GM21528 (cell line): ENCODE measurements around the gene ZNF385B.

Experiments
- ATAC-seq: cut with Tn5 transposase; IDR thresholded peaks from one replicate; pipeline ENCODE4 v1.9.1; 2021; ENCODE audit warnings: mild to moderate bottlenecking, moderate library complexity; ENCODE audit not compliant: unreplicated experiment, low FRiP score

Gene ZNF385B

DNA sequence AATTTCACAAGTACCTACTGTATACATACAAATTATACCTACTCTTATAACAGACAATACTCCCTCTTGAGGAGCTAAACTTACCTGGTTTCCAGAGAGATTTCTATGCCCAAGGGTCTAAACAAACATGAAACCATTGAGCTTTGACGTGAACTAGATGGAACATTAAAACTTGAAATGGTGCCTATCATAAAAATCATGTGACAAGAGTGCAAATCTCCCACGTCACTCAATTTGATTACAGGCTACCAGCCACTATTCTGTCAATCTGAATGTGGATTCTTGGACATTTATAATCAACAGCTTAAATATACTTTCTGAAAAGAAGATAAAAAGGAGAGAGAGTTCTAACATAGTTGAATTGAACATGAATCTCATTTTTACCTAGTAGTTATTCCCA is 299.7 kb downstream of the ZNF385B start:
- no peak for ATAC-seq

DNA sequence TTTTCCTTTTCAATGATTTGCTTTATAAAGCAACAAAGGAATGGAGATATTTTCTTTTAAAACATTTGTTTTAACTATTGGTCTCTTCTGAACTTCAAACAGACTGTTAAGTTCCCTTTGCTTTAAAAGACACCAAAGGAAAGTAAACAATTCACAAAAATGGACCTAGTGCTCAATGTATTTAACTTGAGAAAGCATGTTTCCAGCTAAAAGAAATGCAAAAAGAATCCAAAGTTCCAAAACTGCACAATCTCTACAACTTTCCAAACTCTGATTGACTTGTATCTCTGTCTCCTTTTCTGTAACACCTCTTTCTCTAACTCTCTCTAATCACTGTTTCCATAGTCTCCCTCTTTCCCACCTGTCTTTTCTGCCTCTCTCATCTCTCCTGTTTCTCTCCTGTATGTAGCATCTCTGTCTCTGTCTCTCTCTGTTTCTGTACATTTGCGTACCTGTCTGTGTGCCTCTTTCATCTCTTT is 301.1 kb downstream of the ZNF385B start:
- no peak for ATAC-seq

- ATAC-seq, result no peak
These were observed 302.2 kb downstream of the ZNF385B start for GRCh38 chr2:179559108-179559806.

DNA sequence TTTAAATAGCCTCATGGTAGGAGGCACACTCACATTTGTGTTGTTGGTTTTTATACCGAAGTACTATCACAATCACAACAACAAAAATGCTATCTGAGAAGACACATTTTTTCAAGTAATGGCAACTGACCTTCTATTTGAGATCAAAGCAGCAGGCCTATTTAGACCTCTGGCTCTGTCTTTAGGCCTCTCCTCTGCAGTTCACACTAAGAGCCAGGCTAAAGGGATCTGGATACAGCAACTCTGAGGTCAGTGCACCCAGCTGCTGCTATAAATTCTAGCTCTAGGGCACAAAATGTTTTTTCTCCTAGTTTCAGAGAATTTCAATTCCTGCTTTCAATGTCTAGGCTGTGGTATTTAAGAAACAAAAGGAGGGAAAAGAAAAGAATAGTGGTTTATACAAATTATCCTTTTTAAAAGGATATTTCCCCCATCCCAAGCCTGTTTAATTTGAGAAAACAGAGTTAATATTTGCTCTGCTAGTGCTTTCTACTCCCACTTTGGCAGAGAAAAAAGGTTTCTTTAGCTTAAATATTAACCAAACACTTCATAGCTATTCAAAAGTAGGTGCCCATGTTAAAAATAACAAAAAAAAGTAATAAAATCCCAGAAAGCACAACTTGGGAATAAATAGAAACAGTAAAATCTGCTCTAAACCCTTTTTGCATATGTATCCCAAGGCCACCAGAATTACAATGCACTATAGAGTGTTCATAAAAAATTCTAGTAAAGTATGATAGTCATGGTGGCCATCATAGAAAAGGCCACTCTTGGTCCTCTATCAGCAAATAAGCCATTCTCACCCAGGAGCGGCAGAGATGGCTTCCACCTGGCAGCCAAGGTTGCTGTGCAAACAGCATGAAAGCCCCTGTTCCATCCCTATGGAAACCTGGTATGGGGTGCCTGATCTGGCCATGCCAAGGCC is 303.1 kb downstream of the ZNF385B start:
- ATAC-seq, result no peak

GRCh38 chr2:179556425-179556824 is 305.0 kb downstream of the ZNF385B start:
- ATAC-seq, result no peak

DNA sequence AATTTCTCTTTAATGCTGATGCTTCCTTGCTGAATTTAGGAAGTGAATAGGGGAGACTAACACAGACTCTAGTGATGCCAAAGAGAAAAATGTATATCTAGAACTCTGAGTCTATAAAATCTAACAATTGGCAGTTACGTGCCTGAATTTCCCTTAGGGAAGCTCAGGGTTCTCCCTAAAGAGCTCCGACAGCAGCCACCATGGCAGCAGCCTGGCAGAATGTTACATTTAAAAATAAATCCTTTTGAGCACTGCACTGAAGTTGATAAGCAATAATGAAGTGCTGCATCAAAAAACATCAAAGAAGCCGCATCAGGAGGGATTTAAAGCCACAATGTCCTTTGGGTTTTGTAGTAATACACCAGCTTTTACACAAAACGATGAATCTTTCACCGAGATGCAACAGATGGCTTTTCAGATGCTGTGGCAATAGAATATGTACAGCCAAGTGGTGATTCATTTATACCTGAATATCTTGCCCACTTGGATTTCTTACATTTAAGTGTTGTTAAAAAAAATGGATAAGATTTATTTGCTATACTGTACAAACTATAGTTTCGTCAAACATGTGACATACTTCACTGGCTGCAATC is 305.6 kb downstream of the ZNF385B start:
- no peak for ATAC-seq

GRCh38 chr2:179554639-179555386 is 306.6 kb downstream of the ZNF385B start:
- no peak for ATAC-seq

DNA sequence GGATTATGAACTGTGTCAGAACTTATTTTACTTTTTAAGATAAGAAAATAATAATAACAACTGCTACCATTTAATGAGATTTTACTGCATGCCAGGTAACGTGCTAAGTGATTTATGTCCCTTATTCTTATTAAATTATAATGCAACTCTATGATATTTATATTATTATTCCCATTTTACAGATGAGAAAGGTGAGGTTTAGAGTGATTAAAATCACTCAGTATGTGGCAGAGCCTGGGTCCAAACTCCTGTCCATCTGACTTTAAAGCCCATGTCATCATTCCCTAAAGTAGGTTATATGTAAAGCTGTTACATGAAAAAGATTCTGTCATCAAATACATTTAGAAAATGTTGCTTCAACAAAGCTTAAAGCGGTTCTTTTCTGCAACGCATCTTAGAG is 308.0 kb downstream of the ZNF385B start:
- ATAC-seq, result no peak

- no peak for ATAC-seq
These were observed 309.8 kb downstream of the ZNF385B start for GRCh38 chr2:179551539-179552045.

- no peak for ATAC-seq
These were observed 310.6 kb downstream of the ZNF385B start for GRCh38 chr2:179550849-179551248.

GRCh38 chr2:179550214-179550613 is 311.2 kb downstream of the ZNF385B start:
- no peak for ATAC-seq

- ATAC-seq, result no peak
These were observed 314.8 kb downstream of the ZNF385B start for GRCh38 chr2:179546656-179547055.

DNA sequence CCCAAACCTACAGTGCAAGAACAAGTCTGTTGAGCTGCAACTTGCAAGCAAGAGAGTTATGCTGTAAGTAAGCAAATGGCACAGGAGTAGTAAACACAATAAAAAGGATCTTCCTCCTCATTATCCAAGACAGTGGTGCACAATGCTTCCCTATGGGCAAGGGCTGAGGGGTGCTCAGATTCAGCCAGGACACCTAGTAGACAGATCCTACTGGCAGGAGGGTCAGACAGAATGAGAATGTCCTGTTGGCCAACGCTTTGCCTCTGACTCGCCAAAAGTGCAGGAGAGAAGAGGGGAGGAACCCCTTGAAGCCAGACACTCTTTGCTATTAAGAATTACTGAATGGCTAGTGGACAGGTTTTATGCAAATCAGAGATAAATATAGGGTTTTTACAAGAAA is 316.4 kb downstream of the ZNF385B start:
- ATAC-seq, result no peak

- ATAC-seq, result no peak
These were observed 318.0 kb downstream of the ZNF385B start for GRCh38 chr2:179543361-179543901.

GRCh38 chr2:179541586-179541985 is 319.8 kb downstream of the ZNF385B start:
- no peak for ATAC-seq

DNA sequence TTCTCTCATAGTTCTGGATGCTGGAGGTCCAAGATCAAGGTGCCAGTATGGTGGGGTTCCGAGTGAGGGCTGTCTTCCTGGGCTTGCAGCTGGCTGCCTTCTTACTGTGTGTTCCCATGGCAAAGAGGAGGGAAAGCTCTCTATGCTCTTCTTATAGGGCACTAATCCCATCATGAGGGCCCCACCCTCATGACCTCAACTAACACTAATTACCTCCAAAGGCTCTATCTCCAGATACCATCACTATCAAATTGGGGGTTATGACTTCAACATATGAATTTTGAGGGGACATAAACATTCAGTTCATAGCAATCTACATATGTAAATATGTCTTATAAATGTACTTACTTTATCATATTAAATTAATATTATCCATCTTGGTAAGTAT is 322.3 kb downstream of the ZNF385B start:
- ATAC-seq, result no peak

GRCh38 chr2:179538406-179539123 is 322.8 kb downstream of the ZNF385B start:
- no peak for ATAC-seq

GRCh38 chr2:179536185-179536584 is 325.2 kb downstream of the ZNF385B start:
- ATAC-seq, result no peak

- no peak for ATAC-seq
These were observed 327.5 kb downstream of the ZNF385B start for GRCh38 chr2:179533875-179534274.
